ENCODE measurements around the gene OPA1.

DNA sequence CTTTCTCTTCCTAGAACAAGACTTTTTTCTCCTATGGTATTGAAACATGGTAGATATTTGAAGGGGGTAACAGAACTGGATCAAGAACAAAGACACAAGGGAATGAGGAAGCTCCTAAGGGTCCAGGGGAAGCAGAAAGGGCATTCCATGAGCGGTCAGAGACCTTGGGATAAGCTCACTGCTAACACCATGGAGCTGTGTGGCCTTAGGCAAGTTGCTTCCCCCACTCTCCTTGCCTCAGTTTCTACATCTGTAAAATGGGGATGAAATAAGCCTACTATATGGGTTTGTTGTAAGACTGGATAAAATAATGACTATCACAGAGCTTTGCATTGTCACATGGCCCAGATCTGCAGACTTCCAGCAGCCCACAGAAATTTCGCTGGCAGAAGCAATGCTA, 139.8 kb downstream of the OPA1 start:
- no peak for TF ChIP-seq EZH2phosphoT487 (IDR thresholded peaks at IDR 0.05; ENCODE audit: borderline replicate concordance, low read depth, low read length)
- TF ChIP-seq, protein P1, sequence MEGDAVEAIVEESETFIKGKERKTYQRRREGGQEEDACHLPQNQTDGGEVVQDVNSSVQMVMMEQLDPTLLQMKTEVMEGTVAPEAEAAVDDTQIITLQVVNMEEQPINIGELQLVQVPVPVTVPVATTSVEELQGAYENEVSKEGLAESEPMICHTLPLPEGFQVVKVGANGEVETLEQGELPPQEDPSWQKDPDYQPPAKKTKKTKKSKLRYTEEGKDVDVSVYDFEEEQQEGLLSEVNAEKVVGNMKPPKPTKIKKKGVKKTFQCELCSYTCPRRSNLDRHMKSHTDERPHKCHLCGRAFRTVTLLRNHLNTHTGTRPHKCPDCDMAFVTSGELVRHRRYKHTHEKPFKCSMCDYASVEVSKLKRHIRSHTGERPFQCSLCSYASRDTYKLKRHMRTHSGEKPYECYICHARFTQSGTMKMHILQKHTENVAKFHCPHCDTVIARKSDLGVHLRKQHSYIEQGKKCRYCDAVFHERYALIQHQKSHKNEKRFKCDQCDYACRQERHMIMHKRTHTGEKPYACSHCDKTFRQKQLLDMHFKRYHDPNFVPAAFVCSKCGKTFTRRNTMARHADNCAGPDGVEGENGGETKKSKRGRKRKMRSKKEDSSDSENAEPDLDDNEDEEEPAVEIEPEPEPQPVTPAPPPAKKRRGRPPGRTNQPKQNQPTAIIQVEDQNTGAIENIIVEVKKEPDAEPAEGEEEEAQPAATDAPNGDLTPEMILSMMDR (conservative IDR thresholded peaks at IDR 0.05; ENCODE audit: low read length), result no peak
